GM18499 (cell line): Measurements from ENCODE around the gene CDK10.
A peak's percentile ranks its signal among the peaks of the same experiment; 100 is the strongest.
"Not testable (repeated sequence)": the region's sequence is repeated elsewhere in the genome, so short reads cannot be mapped to it uniquely, and the experiment has no call there.

Experiments used
- ATAC-seq: cut with Tn5 transposase; IDR thresholded peaks from one replicate; pipeline ENCODE4 v1.9.1; 2021; ENCODE audit warnings: moderate number of reproducible peaks; ENCODE audit not compliant: insufficient read depth, unreplicated experiment

CDK10 gene

GRCh38 chr16:89667000-89667399 lies 19.5 kb upstream of the CDK10 start:
- not testable (repeated sequence) for ATAC-seq

- no peak for ATAC-seq
These were observed 18.9 kb upstream of the CDK10 start for GRCh38 chr16:89667633-89668032.

GRCh38 chr16:89668790-89669158 lies 17.7 kb upstream of the CDK10 start:
- ATAC-seq: no peak

- no peak for ATAC-seq
These were observed 16.7 kb upstream of the CDK10 start for GRCh38 chr16:89669755-89670154.

GRCh38 chr16:89670496-89671431 lies 15.7 kb upstream of the CDK10 start:
- no peak for ATAC-seq

- not testable (repeated sequence) for ATAC-seq
These were observed 14.9 kb upstream of the CDK10 start for GRCh38 chr16:89671565-89671964.

- no peak for ATAC-seq
These were observed 14.1 kb upstream of the CDK10 start for GRCh38 chr16:89672177-89672941.

- ATAC-seq: no peak
These were observed 8.2 kb upstream of the CDK10 start for GRCh38 chr16:89678258-89678657.

GRCh38 chr16:89685916-89686315 lies 573 bp upstream of the CDK10 start:
- no peak for ATAC-seq

- peak; percentile 11 for ATAC-seq
These were observed 827 bp downstream of the CDK10 start for GRCh38 chr16:89687092-89687940.

GRCh38 chr16:89688395-89688794 lies 1.9 kb downstream of the CDK10 start:
- no peak for ATAC-seq

- no peak for ATAC-seq
These were observed 2.7 kb downstream of the CDK10 start for GRCh38 chr16:89689142-89689541.

- ATAC-seq: not testable (repeated sequence)
These were observed 3.1 kb downstream of the CDK10 start for GRCh38 chr16:89689621-89690020.

GRCh38 chr16:89690392-89690901 lies 4.0 kb downstream of the CDK10 start:
- no peak for ATAC-seq

GRCh38 chr16:89691231-89691985 lies 4.9 kb downstream of the CDK10 start:
- no peak for ATAC-seq

- no peak for ATAC-seq
These were observed 5.6 kb downstream of the CDK10 start for GRCh38 chr16:89691986-89692569.

GRCh38 chr16:89693289-89693731 lies 6.8 kb downstream of the CDK10 start:
- ATAC-seq: no peak

GRCh38 chr16:89693931-89694783 lies 7.7 kb downstream of the CDK10 start:
- ATAC-seq: no peak
